Measurements from ENCODE around the gene PDGFRA.
"Not testable (repeated sequence)": the region's sequence is repeated elsewhere in the genome, so short reads cannot be mapped to it uniquely, and the experiment has no call there.

The PDGFRA gene

DNA sequence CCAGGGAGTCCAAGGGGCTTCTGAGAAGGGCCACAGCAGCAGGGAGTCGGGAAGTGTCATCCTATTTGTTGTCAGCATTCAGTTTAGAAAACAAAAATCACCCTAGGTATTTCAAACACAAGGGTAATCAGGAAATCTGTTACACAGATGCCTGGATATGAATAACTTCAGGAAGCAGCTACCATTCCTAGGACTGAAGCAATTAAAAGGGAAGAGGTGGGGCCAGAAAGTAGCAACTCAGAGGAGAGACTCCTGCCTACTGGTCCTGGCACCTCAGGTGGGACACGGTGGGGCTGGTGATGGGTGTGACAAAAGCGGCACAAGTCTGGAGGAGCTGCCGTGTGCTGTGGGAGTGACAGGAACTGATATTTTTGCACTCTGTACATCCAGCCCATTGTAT is 107.9 kb downstream of the PDGFRA start:
- Histone ChIP-seq H3K36me3 (ENCODE audit: control insufficient read depth in 4 of 4, insufficient read depth in 4 of 4, low read length in 3 of 4) (no peaks in the 10 kb centered on the region), H3K27me3 (replicated peaks in 2 of 5; ENCODE audit: control insufficient read depth in 4 of 5, insufficient read depth in 5 of 5, low read length in 4 of 5) (no peaks in the 10 kb centered on the region), H3K4me3 (ENCODE audit: control insufficient read depth in 1 of 7, extremely low read depth in 1 of 7, insufficient read depth in 4 of 7, low read depth in 2 of 7, low read length in 6 of 7) (no peak overlapping the region), H3K27ac (ENCODE audit: insufficient read depth in 1 of 2, low read depth in 1 of 2, low read length in 2 of 2, poor library complexity in 1 of 2, severe bottlenecking in 2 of 2) (no peak overlapping the region), H3K4me1 (ENCODE audit: control extremely low read depth in 1 of 4, control insufficient read depth in 4 of 4, insufficient read depth in 4 of 4, low read length in 3 of 4) (no peaks in the 10 kb centered on the region), H3K9me3 (ENCODE audit: control extremely low read depth in 1 of 5, control insufficient read depth in 4 of 5, insufficient read depth in 2 of 5, low read depth in 1 of 5, low read length in 4 of 5) (no peaks in the 10 kb centered on the region)
- no peak for DNase-seq
- POLR2A ChIA-PET, result no interaction called here
- CTCF ChIA-PET, result interaction anchor here (1.0 to 1.1 kb wide), 2 partner anchors 18 to 347 kb away, joined by 3 to 4 read pairs; no protein-coding TSS in a partner anchor
- WGBS (ENCODE audit: insufficient coverage), result 100% methylated on average over 2 of the region's 4 CpGs

DNA sequence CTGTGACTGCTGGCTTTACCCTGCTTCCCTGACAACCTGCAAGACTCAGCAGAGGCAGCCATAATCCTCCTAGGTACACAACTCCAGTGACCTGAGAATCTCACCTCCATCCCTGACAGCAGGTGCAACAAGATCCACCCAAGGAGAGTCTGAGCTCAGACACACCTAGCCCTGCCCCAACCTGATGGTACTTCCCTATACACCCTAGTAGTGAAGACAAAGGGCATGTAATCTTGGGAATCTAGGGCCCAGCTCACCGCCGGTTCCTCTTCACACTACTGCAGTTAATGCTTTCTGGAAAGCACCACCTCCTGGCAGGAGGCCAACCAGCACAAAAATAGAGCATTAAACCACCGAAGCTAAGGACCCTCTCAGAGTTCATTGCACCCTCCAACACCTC is 113.0 kb downstream of the PDGFRA start:
- CTCF ChIA-PET; H3K27me3 ChIP-seq (replicated peaks in 2 of 5; ENCODE audit: control insufficient read depth in 4 of 5, insufficient read depth in 5 of 5, low read length in 4 of 5); H3K9me3 ChIP-seq (ENCODE audit: control extremely low read depth in 1 of 5, control insufficient read depth in 4 of 5, insufficient read depth in 2 of 5, low read depth in 1 of 5, low read length in 4 of 5); H3K27ac ChIP-seq (ENCODE audit: insufficient read depth in 1 of 2, low read depth in 1 of 2, low read length in 2 of 2, poor library complexity in 1 of 2, severe bottlenecking in 2 of 2); H3K4me1 ChIP-seq (ENCODE audit: control extremely low read depth in 1 of 4, control insufficient read depth in 4 of 4, insufficient read depth in 4 of 4, low read length in 3 of 4); POLR2A ChIA-PET; DNase-seq; H3K4me3 ChIP-seq (ENCODE audit: control insufficient read depth in 1 of 7, extremely low read depth in 1 of 7, insufficient read depth in 4 of 7, low read depth in 2 of 7, low read length in 6 of 7); H3K36me3 ChIP-seq (ENCODE audit: control insufficient read depth in 4 of 4, insufficient read depth in 4 of 4, low read length in 3 of 4): not testable (repeated sequence)
- 100% methylated on average over 2 of the region's 3 CpGs for WGBS (ENCODE audit: insufficient coverage)

All from common myeloid progenitor, CD34-positive (primary cell).